ENCODE results near the gene CELF4.

Gene CELF4

DNA sequence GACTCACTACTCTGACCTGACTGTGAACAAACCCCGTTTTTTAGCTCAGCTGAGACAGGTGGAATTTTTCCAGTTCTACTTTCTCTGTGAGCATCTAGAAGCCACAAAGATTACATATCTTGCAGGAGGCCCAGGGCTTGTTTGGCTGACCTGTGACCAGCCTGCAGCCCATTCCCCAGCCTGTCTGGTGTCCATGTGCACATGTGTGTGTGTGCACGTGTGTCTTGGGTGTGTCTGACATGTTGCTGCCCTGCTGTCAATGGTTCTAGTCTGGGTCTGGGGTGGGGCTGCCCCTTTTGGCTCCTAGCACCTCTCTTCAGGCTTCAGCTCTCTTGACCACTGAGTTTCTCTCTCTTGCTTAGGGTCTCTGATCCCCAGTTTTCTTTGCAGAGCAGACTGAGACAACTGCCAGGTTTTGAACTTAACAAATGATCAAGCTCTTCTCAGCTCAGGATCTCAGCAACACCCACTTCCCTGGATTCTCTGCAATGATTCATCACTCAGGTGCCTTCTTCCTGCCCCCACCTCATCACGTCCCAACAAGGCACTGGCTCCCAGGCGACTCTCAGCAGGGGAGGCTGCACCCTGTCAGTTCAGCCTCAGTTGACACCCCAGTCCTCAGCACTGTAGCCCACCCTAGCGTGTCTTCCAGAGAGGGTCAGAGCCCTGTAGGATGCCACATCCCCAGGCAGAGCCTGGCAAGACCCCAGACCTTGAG, 130.3 kb downstream of the CELF4 start:
- DNase-seq: no peak

DNA sequence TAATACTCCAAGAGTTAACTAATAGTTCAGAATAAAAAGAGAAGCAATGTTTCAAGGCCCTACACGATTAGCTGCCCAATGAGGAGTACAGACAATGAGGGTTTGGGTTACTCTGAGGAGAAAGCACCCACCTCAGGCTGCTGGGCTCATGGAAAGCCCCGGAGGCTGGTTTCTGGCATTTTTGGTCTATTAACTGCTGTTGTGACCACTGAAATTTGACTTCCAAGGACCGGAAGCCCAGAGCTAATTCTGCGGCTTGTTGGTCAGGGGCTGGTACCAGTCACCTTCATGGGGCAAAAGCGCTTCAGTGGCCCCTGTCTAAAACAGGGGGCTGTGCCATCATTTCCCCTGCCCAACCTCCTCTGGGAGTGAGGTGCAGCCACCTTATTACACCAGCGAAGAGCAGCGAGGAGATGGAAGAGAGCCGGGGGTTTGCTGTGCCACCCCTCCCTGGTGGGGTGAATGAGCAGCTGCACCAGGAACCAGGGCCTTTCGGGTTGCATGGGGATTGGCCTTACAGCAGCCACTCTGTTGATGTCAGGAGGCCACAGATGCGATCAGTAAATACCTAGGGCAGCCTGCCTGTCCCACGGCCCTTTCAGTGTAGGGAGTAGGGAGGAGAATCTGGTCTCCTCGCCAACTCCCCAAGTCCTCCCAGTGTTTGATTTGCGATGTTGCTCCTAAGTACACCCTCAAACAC, 131.3 kb downstream of the CELF4 start:
- no peak for DNase-seq

DNA sequence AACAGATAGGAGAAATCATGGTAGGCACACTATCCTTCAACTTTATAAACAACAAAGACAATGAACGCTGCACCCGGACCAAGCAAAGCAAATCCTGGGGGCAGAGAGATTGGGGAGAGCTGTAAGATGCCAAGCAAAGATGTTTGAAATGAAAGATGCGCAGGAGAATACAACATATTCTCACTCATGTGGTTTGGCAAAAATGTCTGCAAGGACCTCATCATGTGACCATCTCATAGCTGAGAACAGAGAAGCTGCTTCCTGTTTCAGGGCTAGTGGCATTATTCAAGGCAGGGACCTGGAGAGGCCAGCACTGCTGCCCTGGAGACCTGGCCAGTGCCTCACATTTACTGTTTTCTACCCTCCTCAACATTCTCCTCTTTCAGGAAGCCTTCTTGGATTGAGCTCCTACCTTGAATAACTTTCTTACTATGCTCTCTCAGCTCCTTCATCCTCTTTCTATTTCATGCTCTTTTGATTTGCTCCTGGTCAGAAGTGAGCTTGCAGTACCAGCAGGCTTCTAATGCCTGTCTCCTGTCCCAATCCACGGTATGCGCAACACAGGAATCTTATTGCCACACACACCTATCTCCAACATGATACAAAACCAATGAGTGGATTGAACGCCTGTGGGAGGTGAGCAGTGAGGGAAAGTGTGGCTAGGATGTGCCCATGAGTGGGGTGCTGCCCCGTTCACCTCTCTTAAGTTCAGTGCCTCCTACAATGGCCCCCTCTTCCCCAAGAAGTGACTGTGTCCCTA, 133.0 kb downstream of the CELF4 start:
- DNase-seq: no peak

DNA sequence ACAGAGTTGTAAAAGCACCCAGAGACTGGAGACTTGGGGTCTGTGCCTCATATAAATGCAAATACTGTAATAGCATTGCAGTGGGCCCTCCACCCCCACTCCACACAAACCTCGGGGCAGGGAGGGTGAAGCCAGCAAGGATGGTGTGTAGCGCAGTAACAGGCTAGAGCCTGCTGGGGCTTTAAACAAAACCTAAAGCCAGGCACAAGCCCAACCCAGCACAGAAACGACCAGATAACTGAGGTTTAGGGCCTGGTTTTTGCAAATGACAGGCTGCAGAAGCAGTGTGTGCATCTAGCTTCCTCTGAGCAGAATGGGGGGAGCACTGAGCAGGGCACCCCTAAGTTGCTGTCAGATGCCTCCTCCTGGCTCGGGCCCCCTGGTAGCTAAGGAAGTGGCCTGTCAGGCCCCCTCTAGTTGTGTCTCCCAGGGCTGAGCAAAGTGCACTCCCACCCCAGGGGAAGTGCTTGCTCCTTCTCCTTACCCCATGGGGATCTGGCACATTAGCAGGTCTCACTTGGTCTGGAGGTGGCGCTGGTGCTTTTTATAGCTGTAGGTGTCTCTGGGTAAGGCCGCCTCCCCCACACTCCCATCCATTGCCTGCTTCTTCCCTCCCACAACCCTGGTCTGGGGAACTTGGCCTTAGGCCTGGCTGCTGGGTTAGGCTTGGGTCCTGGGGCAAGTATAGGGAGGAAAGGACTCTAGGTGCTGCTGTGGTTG, 135.1 kb downstream of the CELF4 start:
- DNase-seq: no peak

DNA sequence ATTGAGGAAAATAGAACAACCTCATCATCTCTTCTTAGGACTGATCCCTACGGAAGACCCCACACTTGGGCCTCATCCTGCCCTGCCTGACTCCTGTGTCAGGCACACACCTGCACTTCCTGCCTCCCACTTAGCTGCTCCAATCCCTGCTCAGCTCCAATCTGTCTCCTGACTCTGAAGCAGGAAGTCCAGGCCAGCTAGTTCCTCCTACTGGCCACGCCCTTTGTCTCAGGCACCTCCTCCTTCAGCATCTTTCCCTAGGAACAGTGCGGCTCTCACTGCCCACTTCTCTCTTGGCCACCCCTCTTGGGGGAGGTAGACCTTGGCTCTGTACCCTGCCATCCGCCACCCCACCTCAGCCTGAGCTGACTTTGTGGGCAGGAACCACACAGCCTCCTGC, 135.8 kb downstream of the CELF4 start:
- no peak for DNase-seq

DNA sequence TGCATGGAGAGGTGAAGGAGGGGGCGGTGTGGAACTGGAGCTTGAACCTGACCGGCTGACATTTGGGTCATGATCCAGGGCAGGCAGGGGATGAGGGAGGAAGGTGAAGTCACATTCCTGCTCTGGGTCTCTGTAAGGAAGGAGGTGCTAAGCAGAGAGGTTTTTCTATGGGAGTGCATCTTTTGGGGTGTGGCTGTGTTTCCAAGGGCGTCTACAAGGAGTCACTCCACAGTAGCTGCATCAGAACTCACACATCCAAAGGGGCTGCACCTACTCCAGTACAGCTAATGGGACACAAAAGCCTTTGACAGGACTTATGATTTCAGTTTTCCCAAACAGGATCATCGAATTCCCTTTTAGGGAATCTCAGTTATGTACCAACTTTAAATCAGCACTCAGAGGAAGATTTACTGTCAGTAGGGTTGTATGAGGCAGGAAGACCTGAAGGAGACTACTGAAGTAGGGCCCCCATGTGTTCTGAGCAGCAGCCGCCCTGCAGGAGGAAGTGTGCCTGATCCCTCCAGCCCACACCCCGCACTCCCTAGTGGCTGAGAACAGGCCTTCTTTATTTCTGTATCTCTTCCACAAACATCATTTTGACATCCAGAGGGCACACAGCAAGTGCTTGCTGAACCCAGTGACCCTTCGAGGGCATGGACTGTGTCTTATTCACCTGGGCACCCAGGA, 137.2 kb downstream of the CELF4 start:
- no peak for DNase-seq

DNA sequence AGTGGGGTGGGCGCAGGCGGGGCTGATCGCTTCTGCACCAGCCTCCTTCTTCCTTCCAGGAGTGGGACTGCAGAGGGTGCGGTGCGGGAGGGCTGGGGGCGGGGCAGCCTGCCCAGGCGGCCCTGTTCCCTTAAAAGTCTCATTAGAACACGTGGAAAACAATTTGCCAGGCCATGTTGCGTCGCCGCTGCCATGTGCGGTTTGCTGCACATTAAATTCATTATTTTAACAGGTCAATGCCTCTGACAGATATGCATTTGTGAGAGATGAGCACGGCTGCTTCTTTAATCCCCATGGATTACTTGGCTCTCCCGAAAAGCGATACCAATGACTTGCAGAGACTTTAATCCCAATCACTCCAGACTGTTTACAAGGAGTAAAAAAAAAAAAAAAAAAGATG, 139.0 kb downstream of the CELF4 start:
- DNase-seq: no peak

DNA sequence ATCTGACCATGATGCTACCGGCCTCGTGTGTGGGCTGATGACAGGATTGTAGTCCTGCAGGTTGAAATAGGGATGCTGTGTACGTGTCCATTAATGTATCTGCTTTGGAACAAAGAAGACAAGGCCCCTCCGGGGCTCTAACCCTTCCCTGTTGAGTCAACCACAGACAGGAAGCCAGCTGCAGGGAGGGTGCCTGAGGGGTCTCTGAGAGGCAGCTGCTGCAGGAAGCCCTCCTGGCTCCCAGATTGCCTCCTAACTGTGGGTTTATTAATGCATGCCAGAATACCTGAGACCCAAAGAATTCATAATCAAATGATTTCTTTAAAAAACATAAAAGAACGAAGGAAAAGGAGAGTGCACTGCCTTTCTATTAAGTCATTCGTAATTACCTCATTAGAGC, 140.4 kb downstream of the CELF4 start:
- DNase-seq: no peak

DNA sequence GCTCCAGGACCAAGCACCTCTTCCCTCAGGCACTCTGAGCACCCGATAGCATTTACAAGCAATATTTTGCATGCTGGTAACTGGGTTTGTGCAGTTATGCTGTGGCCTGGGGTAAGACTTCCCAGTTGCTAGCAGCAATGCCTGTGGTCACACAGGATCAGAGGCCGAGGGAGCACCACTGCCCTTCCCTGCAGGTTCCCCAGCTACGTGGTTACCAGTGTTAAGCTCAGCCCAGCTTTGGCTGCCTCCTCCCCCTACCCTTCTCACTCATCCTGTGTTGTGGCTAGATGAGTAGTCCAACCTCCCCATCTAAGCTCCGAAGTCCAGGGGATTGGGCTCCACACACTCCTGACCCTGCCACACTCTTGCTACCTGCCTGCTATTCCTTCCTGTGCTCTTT, 141.1 kb downstream of the CELF4 start:
- no peak for DNase-seq

DNA sequence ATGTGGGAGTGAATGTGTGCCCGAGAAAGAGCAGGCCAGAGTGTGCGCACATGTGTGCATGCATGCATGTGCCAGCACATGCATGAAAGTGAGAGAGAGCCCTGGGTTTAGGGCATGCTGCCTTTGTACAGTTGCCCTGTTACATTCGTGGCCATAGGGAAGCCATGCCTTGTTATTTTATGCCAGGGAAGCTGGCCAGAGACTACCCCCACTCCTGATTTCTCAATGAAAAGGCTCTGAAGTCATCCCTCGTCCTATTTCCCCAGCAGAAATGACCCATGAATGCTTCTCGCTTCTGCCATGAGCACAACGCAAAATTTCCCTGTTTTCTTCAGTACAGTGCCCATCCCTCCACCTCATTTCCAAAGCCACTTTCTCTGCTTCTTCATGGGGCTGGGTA, 143.0 kb downstream of the CELF4 start:
- DNase-seq: no peak

DNA sequence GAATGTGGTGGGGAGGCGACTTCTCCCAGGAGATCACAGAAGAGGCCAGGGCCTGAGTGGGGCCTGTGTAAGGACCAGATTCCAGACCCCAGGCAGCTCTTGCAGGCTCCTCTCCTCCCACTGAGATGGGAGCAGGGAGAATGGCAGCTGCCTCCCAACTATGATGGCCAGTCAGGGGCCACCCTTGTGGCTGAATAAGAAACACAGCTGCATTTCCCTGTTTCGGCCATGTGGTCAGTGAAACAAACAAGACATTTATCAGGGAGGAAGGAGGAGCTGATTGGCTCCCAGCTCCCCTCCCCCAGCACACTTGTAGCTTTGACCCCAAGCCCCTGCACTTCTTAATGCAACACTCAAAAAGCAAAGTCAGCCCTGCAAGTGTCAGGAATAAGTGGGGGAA, 143.5 kb downstream of the CELF4 start:
- no peak for DNase-seq

DNA sequence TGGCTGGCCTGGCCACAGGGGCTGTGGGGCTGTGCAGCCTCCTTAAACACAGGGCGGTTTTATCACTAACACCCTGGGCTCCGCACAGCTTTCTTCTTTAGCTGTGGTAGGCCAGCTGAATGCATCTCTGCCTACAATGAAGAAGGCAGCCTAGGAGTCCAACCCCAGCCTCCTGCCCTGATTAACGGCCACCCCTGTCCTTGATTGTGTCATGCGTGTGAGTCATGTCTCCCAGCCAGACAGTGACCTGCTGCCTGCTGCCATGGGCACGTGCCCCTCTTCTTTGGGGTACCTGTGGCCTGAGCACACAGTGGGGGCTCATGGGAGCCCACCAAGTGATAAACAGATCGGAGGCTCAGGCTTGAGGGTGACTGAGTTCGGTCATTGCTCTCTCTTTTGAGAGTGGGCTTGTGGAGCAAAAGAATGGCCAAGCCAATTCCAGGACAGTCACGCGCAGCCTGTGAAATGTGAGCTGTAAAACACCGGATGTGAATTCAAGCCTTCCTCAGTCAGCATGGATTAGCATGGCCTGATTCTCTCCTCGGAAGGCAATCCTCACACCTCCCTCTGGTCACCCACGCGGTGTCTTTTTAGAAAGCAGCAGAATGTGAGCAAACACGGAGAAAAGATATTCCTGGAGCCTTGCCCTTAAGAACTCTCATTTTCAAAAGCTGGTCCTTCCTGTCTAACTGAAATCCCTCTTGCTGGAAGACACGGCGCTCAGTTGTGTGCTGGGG, 144.1 kb downstream of the CELF4 start:
- no peak for DNase-seq

DNA sequence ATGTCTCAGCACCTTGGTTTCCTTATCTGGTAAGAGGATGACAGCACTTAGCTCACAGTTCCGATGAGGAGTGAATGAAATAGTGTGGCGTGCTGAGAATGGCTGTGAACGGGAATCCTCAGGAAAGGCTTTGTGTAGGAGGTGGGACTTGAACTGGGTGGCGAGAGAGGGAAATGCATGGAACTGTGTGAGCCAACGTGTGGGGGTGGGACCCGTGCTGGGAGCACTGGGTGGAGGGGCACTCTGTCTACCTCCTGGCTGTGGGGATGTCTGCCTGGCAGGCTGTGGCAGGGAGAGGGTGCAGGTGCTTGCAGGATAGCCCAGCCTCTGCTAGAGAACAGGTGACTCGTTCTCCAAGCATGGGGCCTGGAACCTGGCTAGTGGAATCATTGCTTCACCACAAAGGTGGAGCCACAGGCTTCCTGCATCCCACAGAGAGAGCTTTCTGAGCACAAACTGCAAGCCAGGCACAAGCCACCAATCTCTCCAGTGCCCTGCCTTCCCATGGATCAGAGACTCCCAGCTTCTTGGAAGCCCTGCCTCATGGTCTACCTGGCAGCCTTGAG, 145.2 kb downstream of the CELF4 start:
- DNase-seq: no peak

DNA sequence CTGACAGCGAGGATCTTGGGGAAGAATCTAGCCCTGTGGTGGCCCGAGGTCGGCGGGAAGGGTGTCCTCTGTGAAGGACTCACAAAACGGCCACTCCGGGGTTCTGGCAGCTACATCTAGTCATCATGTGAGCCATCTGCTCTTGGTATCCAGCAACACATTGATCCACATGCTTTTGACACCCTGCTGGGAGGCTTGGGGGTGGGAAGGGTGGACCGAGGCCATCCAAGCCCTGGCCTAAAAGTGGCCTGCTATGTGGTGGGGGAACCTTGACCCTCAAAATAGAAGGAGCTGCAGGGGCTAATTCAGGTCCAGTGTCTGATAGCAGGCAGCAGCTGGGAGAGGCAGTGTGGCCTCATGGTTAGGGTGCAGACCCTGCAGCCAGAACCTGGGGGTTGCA, 145.7 kb downstream of the CELF4 start:
- no peak for DNase-seq

DNA sequence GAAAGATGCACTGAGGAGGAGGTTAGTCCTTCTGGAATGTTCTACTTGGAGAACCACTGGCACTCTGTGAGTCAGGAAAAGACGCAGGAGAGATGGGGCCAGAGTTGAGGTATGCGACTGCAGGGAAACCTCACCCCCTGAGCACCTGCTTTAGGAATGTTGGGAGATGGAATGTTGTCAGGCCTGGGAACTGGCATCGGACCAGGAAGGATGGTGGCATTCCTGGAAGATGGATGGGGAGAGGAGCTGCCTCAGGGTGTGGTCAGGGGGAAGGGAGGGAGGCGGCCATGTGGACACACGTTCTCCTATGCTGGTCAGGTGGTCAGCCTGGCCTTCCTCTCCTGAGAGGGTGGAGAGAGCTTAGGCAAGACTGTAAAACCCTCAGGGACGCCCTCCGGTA, 146.3 kb downstream of the CELF4 start:
- no peak for DNase-seq

DNA sequence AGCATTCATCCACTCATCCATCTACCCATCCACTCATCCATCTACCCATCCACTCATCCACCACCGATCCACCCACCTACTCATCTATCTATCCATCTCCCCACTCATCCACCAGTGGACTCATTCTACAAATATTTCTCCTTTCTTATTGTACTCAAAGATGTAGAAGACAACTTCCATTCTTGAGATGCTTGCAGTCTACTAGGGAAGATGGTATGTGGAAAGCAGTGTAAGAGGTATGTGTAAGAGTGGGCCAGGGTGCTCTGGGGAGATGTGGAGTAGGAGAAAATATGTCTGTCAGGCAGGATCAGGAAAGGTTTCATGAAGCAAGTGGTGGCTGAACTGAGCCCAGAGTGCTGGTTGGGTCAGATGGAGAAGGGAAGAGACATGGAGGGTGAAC, 150.8 kb downstream of the CELF4 start:
- no peak for DNase-seq

DNA sequence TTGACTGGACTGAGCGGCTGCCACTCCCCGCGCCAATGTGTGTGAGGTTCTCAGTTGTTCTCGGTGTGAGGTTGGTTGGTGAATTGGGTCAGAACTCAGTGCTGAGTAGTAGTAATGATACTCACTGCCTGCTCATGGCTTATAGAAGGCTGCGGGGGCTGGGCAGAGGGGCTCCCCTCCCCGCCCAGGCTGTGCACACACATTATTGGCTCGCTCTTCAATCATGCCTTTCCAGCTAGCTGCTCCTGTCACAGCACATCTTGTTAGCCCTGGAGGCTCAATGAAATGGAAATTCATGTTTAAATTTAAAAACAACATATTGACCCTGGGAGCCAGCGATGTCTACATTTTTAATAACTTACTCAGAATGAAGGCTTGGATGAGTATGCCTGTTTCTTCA, 152.8 kb downstream of the CELF4 start:
- DNase-seq: no peak

DNA sequence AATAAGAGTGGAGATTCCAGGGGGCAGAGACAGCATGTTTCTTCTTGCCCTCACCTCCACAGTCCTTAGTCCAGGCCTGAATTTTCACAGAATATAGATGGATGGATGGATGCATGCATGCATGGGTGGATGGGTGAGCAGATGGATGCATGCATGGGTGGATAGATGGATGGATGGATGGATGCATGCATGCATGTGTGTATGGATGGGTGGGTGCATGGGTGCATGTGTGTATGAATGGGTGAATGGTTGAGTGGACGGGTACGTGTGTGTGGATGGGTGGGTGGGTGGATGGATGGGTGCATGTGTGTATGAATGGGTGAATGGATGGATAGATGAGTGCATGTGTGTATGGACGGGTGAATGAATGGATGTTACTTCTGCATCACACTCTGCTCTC, 153.3 kb downstream of the CELF4 start:
- no peak for DNase-seq

DNA sequence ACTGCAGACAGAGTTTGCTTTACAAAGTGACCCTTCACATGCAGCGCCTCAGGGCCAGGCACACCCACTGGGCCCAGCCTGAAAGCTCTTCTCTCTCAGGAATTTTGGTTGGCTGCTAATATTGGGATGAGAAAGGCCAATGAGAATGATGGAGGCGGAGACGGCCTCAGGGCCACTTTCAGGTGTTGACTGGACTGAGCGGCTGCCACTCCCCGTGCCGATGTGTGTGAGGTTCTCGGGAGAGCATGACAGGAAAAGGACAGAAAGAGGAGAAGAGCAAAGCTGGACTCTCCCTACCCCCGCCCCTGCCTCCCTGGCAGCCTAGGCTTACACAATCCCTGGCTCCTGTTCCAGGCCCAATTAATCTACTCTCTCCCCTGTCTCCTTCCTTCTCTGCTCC, 155.7 kb downstream of the CELF4 start:
- no peak for DNase-seq

DNA sequence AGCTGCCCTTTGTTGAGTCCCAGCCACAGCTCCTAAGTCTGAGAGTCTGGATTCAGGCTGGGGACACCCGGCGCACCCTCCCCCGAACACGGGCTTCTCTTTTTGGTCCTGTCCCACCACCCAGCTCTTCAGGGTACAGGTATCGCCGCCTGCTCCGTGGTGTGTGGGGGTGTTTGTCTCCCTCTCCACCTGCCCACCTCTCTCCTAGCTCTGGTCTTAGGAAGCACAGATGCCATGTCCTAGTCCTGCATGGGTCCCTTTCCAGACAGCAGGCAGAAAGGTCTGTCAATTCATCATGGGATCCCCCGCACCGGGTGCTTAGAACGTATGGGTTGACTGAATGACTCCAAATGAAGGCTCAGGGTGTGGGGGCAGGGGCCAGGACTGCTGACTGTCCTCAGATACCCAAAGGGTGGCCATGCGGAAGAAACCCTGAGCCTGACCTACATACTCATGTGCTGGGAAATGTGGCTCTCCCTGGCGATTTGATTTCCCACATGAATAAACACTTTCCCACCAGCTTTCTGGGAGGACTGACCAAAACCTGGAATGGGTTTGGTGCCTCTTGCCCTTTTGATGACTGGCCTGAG, 156.8 kb downstream of the CELF4 start:
- DNase-seq: no peak

DNA sequence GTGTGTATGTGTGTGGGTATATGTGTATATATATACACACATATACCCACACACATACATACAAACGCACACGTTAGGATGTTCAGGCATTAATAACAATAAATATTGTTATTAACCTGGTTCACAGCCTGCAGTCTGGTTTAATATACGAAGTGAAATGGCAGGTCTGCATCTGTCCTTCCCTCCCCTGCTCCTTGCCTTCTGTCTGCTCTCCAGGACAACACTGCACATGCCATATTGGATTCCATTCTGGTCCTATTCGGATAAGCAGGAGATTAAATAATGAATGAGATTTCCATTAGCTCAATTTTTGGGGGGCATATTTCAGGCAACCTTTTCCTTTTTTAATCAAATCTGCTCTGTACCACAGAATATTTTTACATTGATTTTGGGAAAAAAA, 158.0 kb downstream of the CELF4 start:
- DNase-seq: no peak

All from activated naive CD4-positive, alpha-beta T cell treated with anti-CD3 and anti-CD28 coated beads, Interleukin-2, amount 50 U/mL, for 16 hours (primary cell).